ENCODE measurements around the gene FBXO41.
A peak's percentile ranks its signal among the peaks of the same experiment; 100 is the strongest.

FBXO41 gene

GRCh38 chr2:73239776-73240175 is 44.5 kb downstream of the FBXO41 start:
- H3K36me3 ChIP-seq (replicated peaks): peaks cover 38% of the 10 kb centered on the region
- H3K27ac ChIP-seq: peak overlapping the region; percentile 50
- no peak overlapping the region for H3K4me3 ChIP-seq (ENCODE audit: low read depth, low read length)
- H3K27me3 ChIP-seq (replicated peaks): no peaks in the 10 kb centered on the region
- TF ChIP-seq, protein P1, sequence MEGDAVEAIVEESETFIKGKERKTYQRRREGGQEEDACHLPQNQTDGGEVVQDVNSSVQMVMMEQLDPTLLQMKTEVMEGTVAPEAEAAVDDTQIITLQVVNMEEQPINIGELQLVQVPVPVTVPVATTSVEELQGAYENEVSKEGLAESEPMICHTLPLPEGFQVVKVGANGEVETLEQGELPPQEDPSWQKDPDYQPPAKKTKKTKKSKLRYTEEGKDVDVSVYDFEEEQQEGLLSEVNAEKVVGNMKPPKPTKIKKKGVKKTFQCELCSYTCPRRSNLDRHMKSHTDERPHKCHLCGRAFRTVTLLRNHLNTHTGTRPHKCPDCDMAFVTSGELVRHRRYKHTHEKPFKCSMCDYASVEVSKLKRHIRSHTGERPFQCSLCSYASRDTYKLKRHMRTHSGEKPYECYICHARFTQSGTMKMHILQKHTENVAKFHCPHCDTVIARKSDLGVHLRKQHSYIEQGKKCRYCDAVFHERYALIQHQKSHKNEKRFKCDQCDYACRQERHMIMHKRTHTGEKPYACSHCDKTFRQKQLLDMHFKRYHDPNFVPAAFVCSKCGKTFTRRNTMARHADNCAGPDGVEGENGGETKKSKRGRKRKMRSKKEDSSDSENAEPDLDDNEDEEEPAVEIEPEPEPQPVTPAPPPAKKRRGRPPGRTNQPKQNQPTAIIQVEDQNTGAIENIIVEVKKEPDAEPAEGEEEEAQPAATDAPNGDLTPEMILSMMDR (IDR thresholded peaks at IDR 0.05; ENCODE audit: low read depth, low read length, missing control alignments): no peak
- in situ Hi-C loops (cut with HindIII; ENCODE audit: low pct_ligation_motif_present, low sequenced_read_pairs): no loop called here
- DNase-seq: peak; percentile 67

- in situ Hi-C loops (cut with HindIII; ENCODE audit: low pct_ligation_motif_present, low sequenced_read_pairs): no loop called here
- H3K36me3 ChIP-seq (replicated peaks): peaks cover 30% of the 10 kb centered on the region
- DNase-seq: no peak
Observed at GRCh38 chr2:73238976-73239375, 45.3 kb downstream of the FBXO41 start.

DNA sequence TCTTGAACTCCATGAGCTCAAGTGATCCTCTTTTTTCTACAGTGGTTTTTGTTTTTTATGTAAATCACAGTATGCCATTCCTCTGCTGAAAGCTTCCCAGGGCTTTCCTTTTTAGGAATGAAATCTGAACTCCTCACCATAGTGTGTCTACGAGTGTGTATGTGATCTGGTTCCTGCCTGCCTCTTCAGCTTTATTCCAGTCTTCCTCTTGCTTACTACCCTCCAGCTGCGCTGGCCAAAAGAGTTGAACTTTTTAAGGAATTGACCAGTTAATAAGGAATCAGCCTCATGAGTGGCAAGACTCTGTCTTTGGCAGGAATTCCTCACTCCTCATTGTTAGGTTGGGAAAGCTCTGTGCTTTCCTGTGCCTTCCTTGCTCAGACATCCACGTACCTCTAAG is 46.1 kb downstream of the FBXO41 start:
- H3K27ac ChIP-seq: no peak overlapping the region
- H3K36me3 ChIP-seq (replicated peaks): peaks cover 24% of the 10 kb centered on the region

More at GRCh38 chr2:73238976-73239375, 45.3 kb downstream of the FBXO41 start:
- Histone ChIP-seq H3K4me3 (ENCODE audit: low read depth, low read length) (no peak overlapping the region), H3K27ac (no peak overlapping the region), H3K27me3 (replicated peaks) (no peaks in the 10 kb centered on the region)
- TF ChIP-seq, protein P1 (IDR thresholded peaks at IDR 0.05; ENCODE audit: low read depth, low read length, missing control alignments): no peak

DNA sequence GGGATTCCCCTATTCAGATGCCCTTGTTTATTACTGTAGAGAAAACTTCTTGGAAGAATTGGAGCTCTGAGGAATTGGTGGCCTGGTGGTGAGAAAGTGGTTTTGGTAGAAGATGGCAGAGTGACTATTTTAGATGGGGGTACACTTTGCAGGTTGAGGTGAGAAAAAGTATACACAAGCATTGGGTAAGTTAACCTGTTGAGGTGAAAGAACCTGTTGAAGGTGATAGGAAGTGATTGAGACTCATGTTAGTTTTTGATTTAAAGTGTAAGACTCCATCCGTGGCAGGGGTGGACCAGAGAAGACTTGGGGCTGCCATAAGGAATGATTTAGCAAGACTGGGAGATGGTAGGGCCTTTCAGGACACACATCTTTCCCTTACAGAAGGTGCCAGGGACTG is 47.1 kb downstream of the FBXO41 start:
- DNase-seq: no peak
- Histone ChIP-seq H3K27ac (no peak overlapping the region), H3K4me3 (ENCODE audit: low read depth, low read length) (no peak overlapping the region), H3K27me3 (replicated peaks) (no peaks in the 10 kb centered on the region), H3K36me3 (replicated peaks) (peaks cover 16% of the 10 kb centered on the region)
- in situ Hi-C loops (cut with HindIII; ENCODE audit: low pct_ligation_motif_present, low sequenced_read_pairs): no loop called here
- TF ChIP-seq, protein P1 (IDR thresholded peaks at IDR 0.05; ENCODE audit: low read depth, low read length, missing control alignments): no peak

More for the DNA sequence above, 46.1 kb downstream of the FBXO41 start:
- in situ Hi-C loops (cut with HindIII; ENCODE audit: low pct_ligation_motif_present, low sequenced_read_pairs): no loop called here
- TF ChIP-seq, protein P1 (IDR thresholded peaks at IDR 0.05; ENCODE audit: low read depth, low read length, missing control alignments): no peak
- H3K27me3 ChIP-seq (replicated peaks): no peaks in the 10 kb centered on the region
- no peak overlapping the region for H3K4me3 ChIP-seq (ENCODE audit: low read depth, low read length)
- no peak for DNase-seq

DNA sequence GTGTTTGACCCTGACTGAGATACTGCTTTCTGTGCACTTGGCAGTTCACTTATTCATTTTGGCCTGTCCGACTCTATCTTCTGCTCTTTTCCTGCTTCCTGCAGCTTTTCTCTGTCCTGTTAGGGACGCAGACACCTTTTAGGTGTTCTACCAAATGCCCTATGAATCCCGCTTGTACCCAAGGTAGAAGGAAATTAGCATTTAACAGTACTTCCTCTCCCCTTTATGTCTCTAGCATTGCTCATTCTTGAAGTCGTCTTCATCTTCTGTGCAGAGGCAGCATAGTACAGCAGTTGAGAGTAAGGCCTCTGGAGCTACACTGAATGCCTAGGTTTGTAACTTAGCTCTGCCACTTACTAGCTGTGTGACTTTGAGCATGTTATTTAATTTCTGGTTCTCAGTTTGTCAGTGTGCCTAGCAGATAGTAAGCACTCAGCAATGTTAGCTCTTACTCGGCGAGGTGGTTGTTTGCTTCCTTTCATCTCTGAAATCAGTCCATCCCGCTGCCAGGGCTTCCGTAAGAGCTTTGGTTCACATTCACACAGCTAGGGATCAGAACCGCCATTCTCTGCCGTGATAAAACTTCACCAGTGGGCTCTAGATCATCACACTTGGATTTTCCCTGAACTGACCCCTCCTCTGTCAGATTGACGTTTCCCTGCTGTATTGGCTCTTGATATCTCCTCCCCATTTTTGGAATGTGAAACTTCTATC is 48.8 kb downstream of the FBXO41 start:
- in situ Hi-C loops (cut with HindIII; ENCODE audit: low pct_ligation_motif_present, low sequenced_read_pairs): no loop called here
- Histone ChIP-seq H3K36me3 (replicated peaks) (peaks cover 7% of the 10 kb centered on the region), H3K27me3 (replicated peaks) (no peaks in the 10 kb centered on the region), H3K4me3 (ENCODE audit: low read depth, low read length) (peak overlapping the region; percentile 96), H3K27ac (no peak overlapping the region)
- TF ChIP-seq, protein P1 (IDR thresholded peaks at IDR 0.05; ENCODE audit: low read depth, low read length, missing control alignments): no peak
- DNase-seq: no peak
